Stimulated activated naive CD4-positive, alpha-beta T cell treated with Interleukin-2 at 50 U/mL for 16 hours (primary cell): ENCODE measurements around the gene STIM1.

ENCODE experiments used
- DNase-seq: peaks from one replicate; lab custom pipeline; 2025; lab: John Stamatoyannopoulos, UW

The STIM1 gene

DNA sequence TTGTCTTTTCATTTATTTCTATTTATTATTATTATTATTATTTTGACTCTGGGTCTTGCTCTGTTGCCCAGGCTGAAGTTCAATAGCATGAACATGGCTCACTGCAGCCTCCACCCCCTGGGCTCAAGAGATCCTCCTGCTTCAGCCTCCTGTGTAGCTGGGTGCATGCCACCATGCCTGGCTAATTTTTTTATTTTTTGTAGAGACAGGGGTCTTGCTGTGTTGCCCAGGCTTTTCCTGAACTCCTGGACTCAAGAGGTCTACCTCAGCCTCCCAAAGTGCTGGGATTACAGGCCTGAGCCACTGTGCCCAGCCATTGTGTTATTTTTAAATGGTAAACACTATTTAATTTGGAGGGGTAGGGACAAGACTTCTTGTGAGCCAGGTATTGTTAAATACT is 215.9 kb downstream of the STIM1 start:
- no peak for DNase-seq

DNA sequence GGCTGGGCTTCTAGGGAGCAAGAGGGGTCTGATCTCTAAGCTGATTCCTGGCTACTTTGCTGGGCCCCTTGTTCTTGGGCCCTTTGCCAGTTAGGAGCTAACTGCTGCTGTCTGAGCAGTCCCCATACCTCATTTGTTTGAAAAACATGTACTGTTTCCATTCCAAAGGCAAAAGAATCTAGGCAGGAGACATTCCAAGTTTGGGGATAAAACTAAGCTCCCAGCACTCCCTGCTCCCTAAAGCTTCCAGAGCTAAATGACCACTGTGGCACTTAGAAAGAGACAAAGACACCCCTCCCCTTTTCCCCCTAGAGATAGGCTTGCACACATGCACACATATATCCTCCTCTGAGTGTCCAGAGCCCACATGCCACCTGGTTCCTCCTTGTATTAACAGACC is 216.4 kb downstream of the STIM1 start:
- no peak for DNase-seq

DNA sequence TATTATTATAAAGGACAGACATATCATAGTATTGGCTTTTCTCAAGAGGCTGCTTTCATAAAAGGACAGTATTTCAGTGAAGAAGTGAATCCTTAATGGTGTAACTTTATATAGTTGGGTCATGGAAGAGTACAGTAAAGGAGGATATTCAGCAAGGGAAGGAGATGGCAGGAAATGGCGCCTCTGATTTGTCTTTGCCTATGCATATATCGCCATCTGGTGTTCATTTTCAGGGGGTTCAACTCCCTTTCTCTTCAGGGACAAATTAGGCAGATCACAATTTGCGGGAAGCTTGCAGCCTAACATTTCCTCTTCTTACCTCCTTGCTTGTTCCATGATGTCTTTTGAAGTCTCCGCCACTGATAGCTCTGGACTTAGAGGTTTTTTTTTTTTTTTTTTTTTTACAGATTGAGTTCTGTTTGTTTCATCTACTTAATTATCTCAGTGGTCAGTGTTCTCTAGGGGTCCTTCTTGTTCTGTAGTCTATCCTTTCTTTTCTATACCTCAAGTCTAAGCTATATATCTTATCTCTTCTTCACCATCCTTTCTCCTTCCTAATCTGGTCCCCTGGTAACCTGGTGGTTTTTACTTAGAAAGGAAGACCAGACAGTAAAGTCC is 217.3 kb downstream of the STIM1 start:
- peak; percentile 5 for DNase-seq

DNA sequence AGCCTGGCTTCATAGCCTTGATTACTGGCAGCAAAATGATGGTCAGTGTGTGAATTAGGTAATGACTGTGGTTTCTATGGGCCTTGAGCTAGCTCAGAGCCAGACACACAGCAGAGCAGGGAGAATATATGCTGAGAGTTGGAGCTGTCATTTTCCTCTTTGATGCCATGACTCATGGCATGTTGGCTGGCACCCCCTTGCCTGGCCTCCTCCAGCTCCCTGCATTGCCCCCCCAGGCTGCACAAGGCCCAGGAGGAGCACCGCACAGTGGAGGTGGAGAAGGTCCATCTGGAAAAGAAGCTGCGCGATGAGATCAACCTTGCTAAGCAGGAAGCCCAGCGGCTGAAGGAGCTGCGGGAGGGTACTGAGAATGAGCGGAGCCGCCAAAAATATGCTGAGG is 218.8 kb downstream of the STIM1 start:
- no peak for DNase-seq

DNA sequence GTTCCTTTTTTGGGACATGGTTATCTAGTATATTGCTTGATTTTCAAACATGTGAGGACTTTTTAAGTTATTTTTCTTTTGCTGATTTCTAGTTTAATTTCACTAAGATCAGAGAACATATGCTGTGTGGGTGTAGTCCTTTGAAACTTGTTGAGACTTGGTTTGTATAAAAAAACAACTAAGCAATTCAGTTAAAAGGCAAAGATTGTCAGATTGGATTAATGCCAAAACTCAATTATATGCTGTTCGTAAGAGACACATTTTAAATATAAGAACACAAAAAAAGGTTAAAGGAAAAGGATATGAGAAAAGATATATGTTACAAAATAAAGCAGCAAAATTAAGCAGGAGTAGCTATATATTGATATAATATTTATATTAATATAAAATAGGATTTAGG is 221.3 kb downstream of the STIM1 start:
- no peak for DNase-seq

DNA sequence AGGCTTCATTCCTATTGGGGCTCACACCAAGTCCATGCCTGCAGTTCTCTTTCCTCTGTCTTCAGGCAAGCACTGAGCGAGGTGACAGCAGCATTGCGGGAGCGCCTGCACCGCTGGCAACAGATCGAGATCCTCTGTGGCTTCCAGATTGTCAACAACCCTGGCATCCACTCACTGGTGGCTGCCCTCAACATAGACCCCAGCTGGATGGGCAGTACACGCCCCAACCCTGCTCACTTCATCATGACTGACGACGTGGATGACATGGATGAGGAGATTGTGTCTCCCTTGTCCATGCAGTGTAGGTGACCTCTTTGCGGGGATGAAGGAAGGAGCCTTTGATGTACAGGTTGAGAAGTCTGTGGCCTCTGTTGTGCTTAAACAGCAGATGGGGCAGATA is 227.7 kb downstream of the STIM1 start:
- no peak for DNase-seq

DNA sequence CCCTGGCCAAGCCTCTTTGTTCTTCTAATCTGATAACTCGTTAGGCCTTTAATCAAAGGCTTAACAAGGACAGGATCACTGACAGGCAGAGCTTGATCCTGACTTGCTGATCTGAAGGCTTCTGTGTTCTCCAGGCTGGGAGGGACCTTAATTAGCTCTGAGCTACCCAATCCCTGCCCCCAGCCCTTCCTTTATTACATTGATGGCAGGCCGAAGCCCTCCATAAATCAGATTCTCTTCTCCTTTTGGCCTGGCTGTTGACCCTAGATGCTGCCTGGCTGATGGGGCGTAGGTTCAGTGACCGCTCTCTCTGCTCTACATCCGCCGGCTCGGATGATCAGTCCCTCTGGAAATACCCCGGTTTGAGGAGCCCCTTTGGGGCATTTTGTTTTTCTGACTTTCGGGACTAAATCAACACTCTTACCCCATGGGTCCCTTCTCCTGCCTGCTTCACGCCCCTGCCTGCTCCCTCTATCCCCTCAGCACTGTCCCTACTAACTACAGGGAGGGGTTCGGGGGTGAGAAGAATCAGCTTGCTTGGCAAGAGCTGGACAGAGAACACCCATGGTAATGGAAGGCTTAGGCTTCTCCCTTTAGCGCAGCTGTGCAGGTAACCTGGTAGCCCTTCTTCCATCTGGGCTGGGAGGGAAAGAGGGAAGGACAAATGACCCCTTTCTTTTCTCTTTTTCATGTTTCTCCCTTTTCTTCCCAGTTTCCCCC is 229.1 kb downstream of the STIM1 start:
- DNase-seq: no peak

DNA sequence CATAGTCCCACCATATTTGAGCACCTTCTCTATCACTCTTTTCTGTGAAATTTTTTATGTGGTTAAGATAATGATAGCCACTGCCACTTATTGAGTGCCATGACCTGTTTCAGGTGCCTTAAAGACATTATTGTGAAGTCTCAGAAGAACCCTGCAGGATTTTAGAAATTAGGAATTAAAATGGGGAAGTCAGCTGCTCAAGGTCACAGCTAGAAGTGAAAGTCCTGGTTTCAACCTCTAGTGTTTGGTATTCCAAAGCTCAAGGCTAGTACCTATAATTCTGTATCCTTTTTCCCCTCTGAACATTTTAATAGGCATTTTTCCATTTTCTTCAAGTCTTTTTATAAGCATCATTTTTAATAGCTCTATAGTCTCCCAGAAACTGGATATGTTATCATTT is 230.1 kb downstream of the STIM1 start:
- no peak for DNase-seq

DNA sequence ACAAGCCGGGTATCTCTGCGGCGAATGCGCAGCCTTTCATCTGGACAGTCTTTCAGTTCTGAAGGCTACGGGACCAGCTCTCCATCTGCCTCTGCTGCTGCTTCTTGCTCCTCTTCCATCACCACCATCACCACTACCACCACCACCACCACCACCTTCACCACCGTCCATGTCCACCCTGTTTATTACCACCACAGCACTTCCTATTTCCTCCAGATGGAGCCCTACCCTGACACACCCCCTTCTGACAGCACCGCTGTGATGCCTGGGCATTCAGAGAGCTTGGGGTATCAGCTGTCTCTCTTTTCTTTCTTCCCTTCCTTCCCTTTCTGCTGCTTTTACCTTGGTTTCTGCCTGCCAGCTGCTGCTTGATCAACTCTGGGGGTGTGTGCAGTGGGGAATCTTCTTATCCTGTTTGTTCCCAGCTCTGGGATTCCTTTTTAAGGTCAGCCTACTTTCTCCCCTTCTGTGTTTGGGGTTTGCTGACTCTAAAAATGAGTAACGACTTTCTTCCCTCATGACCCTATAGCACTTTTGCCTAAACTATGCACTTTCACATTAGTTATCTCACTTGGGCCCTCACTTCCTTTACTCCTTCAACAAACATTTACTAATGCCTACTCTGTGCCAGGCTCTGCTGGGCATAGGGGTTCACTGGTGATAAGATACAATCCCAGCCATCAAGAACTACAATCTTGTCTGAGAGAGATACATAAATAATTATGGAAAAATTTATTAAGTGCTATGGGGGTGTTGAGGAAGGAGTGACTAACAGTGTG is 231.3 kb downstream of the STIM1 start:
- DNase-seq: no peak

DNA sequence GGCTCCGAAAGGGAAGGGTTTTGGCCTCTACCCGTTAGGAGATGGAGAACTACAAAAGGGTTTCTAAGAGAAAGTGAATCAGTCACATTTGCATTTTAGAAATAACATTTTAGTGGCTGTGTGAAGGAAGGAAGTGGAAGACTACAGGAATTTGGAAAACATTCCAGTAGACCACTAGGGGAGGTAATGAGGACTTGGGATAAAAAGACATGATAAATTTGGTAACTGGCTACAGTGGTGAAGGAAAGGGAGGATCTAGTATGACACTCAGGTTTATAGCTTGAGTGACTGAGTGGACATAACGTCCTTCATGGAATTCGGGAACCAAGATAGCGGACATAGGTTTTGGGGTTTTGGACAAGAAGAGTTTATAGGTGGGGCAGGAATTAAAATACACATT is 232.1 kb downstream of the STIM1 start:
- DNase-seq: no peak

DNA sequence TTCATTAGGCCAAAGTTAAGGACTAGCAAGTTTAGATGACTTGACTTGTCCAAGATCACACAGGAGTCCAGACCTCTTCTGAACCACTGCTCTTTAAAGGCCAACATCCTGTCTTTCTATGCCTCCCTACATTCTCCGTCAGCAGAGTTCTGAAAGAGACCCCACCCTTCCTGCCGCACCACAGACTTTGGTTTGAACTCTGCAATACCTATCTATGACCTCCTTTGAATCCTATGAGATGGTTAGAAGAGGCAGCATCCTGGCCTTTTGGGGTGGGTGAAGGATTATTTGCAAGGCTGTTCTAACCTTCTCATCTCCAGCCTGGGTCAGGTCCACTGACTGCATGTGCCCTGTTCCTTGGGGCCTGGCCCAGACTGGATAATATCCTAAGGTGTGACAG is 234.8 kb downstream of the STIM1 start:
- no peak for DNase-seq

DNA sequence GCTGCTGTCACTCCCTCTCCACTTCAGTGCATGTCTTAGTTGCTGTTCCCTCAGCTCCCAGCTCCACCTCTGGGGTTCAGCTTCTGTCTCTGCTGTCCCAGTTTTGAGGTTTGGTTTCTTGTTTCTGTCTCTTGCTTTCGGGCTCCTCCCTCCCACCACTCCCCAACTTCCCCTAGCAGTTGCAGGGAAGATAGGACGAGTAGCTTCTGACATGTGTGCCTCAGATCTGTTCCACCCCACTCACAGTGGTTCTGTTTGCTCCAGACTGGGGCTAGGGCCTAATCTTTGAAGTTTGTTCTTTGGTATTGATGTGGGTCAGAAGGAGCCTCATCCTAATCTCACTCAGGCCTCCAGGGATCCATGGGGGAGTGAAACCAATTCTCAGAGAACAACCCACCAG is 236.6 kb downstream of the STIM1 start:
- no peak for DNase-seq

DNA sequence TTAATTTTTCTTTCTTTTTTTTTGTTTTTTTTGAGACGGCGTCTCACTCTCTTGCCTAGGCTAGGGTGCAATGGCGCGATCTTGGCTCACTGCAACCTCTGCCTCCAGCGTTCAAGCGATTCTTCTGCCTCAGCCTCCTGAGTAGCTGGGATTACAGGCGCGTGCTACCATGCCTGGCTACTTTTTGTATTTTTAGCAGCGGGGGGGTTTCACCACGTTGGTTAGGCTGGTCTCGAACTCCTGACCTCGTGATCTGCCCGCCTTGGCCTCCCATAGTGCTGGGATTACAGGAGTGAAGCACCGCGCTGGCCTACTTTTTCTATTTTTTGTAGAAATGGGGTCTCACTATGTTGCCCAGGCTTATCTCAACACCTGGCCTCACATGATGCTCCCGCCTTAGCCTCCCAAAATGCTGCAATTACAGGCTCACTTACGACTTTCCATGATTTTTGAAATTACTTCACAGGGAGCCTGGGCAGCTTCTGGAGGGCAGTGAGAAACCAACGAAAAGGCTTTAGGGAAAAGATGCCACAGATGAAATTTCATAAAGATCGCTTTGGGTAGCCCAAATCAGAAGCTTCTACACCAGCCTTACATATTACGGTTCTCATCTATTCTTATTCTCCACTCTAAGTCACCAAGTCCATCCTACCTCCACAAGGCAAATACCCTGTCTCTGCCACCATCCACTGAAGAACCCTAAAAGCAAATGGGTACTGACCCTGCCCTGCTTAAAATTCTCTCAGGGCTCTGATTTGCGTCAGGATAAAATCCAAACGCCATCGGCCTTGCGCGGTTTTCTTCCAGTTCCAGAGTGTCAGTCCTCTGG is 238.3 kb downstream of the STIM1 start:
- DNase-seq: no peak

DNA sequence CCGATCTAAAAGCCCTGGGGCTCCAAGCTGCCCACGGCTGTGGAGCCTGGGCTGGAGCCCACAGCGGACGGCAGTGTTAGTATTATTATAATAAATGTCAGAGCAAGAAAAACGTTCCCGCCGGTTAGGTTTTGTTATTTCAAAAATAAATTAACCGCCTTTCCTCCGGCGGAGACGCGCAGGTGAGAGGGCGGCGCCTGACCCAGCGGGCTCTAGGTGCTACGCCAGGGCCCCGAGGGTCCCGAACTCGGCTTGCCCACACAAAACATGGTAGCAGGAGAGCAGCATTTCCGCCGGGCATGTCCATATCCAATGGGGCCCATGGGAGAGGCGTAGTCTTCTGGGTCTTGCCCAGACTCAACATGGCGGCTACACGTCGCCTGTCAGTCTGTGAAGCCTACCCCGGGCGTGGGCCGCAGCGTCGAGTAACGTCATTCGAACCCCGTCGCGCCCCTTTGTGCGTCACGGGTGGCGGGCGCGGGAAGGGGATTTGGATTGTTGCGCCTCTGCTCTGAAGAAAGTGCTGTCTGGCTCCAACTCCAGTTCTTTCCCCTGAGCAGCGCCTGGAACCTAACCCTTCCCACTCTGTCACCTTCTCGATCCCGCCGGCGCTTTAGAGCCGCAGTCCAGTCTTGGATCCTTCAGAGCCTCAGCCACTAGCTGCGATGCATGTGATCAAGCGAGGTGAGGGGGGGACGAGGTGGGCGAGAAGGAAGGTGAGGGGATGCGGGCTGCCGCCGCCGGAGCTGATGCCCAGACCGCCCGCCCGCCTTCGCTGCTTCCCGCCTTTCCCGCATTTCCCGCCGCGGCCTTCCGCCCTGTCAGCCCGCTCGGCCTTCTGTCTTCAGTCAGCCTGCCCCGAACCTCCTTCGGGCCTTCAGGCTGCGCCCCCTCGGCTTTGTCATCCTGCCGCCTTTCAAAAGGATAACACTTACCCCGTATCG is 239.2 kb downstream of the STIM1 start, which contains the start of gene RRM1:
TSS of gene RRM1 (plus strand) at position 452 of the 944 bp plus-strand sequence. CDS start at position 666, 214 bp downstream.
- DNase-seq: peak; percentile 91

DNA sequence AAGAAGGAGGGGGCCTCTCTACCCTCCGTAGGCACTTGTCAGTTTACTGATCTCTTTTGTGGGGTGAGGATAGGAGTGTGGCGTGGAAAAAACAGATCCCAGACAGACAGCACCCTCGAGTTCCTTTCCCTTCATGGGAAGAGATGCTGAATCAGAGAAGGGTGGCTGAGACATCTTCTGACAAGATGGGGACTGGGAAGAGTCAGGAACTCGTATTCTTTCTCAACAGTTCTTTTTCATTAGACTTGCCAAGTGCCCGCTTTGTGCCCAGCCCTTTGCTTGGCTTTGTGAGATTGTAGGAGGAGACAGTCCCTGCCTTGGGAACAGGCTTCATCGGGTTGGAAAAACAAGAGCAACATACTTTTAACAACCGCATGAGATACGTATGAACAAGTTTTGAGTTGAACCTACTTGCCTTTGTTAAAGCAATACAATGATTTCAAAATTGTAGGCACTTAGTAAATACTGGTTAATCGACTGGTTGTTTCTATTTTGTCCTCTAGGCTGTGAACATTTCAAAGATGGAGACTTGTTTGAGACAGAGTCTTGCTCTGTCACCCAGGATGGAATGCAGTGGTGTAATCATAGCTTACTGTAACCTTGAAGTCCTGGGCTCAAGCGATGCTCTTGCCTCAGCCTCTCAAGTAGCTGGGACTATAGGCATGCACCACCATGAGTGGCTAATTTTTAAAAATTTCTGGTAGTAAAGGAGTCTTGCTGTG is 240.2 kb downstream of the STIM1 start:
- no peak for DNase-seq

DNA sequence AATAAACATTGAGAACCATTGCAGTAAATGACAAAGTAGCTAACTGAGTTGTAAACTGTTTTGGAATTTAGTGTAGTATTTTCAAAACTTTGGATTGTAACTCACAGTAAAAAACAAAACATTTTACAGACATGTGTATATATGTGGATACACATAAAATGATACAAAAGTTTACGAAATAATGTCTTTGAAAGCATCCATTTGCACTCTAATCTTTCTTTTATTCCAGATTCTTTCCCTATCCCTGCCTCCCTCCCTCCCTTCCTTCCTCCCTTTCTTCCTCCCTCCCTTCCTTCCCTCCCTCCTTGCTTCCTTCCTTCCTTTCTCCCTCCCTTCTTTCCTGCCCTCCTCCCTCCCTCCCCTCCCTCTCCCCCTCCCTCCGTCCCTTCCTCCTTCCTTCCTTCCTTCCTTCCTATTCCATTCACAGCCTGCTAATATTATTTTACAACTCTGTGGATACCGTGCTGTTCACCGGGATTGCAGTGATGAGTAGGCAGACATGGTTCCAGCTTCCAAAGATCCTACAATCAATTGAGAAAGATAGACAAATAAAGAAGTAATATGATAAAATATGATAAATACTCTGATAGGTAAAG is 242.7 kb downstream of the STIM1 start:
- no peak for DNase-seq

DNA sequence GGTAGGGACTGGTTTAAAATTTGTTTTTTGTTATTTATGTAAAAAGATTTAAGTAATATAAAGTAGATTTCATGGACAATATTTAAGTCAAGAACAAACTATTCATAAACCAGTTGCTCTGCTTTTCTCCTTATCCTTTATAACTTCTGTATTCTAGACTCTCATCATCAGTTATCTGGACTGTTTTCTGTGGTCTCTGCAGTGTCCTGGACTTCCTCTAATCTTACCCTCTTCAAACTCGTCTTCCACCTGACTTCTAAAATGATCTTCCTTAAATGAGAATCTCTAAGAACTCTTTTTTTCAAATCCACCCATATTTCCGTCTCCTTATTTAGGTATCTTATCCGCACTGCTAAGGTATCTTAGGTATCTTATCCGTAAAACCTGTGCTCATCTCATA is 247.2 kb downstream of the STIM1 start:
- no peak for DNase-seq

DNA sequence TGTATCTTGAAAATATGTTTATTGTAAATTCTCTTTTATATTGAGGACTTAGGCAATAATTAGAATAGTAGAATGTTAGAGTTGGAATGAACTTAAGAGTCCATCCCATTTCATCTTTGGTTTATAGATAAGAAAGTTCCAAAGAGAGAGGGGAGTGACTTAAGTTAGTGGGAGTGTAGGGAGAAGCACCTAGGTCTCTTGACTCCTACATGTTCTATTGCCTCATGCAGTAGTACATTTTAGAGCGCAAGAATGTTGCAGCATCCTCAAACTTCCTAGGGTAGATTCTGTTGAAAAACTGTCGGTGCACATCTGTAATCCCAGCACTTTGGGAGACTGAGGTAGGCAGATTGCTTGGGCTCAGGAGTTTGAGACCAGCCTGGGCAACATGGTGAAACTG is 247.8 kb downstream of the STIM1 start:
- DNase-seq: no peak

DNA sequence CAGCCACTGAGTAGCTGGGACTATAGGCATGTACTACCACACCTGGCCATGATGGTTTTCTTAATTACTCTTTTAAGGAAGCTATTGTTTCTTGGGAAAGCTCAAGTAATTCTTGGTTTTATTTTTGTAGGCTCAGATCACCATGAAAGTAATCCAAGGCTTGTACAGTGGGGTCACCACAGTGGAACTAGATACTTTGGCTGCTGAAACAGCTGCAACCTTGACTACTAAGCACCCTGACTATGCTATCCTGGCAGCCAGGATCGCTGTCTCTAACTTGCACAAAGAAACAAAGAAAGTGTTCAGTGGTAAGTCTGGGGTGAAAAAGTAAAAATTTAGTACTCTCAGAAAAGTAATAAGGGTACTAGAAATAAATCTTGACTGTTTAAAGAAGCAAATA is 250.5 kb downstream of the STIM1 start:
- DNase-seq: no peak

DNA sequence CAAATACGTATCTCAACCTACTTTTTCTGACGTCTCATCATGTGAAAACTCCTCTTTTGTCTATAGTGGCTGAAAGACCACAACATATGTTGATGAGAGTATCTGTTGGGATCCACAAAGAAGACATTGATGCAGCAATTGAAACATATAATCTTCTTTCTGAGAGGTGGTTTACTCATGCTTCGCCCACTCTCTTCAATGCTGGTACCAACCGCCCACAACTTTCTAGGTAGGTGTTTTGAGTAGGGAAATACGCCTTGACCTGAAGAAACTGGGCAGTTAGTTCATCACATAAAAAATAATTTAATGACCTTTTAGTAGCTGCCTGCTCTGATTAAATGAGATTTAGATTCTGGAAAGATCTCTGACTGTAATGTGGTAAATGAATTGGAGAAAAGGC is 256.4 kb downstream of the STIM1 start:
- DNase-seq: no peak
